ENCODE results near the gene CYBRD1. TPM values are rescaled to one million over a fixed set of nuclear protein-coding genes. Genes with fewer than 3 reads are reported as not detected.

The CYBRD1 gene
- total and polyA plus RNA-seq, 8 donors: 12.2 to 150 (median 45.9) TPM

DNA sequence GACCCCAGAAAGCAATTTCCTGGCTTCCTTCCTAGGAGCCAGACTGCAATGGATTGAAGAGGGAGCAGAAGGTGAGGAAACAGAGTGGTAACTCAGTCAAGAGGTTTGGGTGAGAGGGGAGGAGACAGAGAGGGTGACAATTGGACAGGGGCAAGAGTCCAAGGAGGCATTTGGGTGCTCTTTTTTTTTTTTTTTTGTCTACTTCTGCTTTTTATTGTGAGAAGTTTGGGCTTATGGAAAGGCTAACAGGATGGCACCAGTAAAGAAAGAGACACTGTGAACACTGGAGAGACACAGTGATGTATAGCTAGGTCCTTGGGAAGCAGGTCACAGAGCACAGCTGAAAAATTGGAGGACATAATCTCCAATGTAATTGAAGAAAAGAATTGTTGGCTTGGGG, 25.0 kb downstream of the CYBRD1 start:
- TF ChIP-seq POLR2A (IDR thresholded peaks at IDR 0.05) (no peak), EP300 (IDR thresholded peaks at IDR 0.05) (no peak), POLR2AphosphoS5 (IDR thresholded peaks at IDR 0.05) (no peak)
- TF ChIP-seq, protein P1, sequence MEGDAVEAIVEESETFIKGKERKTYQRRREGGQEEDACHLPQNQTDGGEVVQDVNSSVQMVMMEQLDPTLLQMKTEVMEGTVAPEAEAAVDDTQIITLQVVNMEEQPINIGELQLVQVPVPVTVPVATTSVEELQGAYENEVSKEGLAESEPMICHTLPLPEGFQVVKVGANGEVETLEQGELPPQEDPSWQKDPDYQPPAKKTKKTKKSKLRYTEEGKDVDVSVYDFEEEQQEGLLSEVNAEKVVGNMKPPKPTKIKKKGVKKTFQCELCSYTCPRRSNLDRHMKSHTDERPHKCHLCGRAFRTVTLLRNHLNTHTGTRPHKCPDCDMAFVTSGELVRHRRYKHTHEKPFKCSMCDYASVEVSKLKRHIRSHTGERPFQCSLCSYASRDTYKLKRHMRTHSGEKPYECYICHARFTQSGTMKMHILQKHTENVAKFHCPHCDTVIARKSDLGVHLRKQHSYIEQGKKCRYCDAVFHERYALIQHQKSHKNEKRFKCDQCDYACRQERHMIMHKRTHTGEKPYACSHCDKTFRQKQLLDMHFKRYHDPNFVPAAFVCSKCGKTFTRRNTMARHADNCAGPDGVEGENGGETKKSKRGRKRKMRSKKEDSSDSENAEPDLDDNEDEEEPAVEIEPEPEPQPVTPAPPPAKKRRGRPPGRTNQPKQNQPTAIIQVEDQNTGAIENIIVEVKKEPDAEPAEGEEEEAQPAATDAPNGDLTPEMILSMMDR (IDR thresholded peaks at IDR 0.05): no peak
- H3K27me3 ChIP-seq: no peaks in the 10 kb centered on the region
- peaks cover 5 to 24% (median 21%) of the 10 kb centered on the region in 4 donors for H3K36me3 ChIP-seq
- DNase-seq: no peak
- H3K9me3 ChIP-seq: no peaks in the 10 kb centered on the region
- no peaks in the 10 kb centered on the region for H3K4me1 ChIP-seq
- H3K27ac ChIP-seq: no peak overlapping the region
- intact Hi-C loops (cut with DNase I; ENCODE audit: low total_unique reads): no loop called here
- H3K4me3 ChIP-seq: no peak overlapping the region

DNA sequence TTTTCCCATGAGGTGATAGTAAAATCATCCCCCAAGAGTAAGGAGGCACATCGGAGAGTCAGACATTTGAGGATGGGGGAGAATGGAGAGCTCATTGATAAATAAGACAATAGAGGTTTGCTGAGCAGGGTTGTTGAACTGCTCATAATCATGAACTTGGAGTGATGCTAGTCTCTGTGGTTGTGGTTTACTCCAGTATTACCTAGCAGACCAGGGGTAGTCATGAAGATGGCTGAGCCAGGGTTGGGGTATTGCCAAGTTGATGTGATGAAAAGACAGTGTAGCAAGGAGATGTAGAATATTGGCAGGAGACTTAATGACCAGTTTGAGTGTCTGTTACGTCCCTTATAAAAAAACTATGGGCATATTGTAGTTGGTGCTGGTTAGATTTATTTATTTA, 25.4 kb downstream of the CYBRD1 start:
- whole genome bisulfite sequencing, 5 donors: 92 to 97% (median 95%) methylated on average over 2 of the region's 2 CpGs
- Histone ChIP-seq H3K27ac (no peak overlapping the region), H3K4me3 (no peak overlapping the region), H3K9me3 (no peaks in the 10 kb centered on the region), H3K27me3 (no peaks in the 10 kb centered on the region), H3K36me3 (peaks cover under 1 to 23% (median 16%) of the 10 kb centered on the region in 4 donors), H3K4me1 (no peaks in the 10 kb centered on the region)
- TF ChIP-seq POLR2A (IDR thresholded peaks at IDR 0.05) (no peak), POLR2AphosphoS5 (IDR thresholded peaks at IDR 0.05) (no peak), EP300 (IDR thresholded peaks at IDR 0.05) (no peak)
- TF ChIP-seq, protein P1 (IDR thresholded peaks at IDR 0.05): no peak
- no peak for DNase-seq
- intact Hi-C loops (cut with DNase I; ENCODE audit: low total_unique reads): no loop called here

DNA sequence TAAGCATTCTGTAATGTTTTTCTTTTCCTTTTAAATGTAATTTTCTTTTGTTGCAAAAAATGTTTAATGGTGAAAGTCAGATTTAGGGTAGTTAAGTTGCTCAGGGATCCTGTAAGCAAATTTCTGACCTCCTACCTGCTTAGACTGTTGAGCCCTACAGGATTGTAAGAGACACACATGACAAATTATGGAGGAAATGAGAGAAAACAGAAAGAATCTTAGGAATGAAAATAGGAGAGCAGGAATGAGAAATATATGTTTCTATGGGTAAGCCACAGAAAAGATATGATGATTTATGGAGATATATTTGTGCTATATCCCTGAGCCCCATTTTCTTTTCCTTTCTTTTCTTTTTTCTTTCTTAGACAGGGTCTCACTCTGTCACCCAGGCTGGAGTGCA, 28.3 kb downstream of the CYBRD1 start:
- intact Hi-C loops (cut with DNase I; ENCODE audit: low total_unique reads): no loop called here
- Histone ChIP-seq H3K9me3 (no peaks in the 10 kb centered on the region), H3K36me3 (peaks cover 0 to 36% (median 23%) of the 10 kb centered on the region in 4 donors), H3K4me1 (no peaks in the 10 kb centered on the region), H3K4me3 (no peak overlapping the region), H3K27me3 (no peaks in the 10 kb centered on the region), H3K27ac (no peak overlapping the region)
- no peak for TF ChIP-seq POLR2AphosphoS5 (IDR thresholded peaks at IDR 0.05)
- TF ChIP-seq, protein P1 (IDR thresholded peaks at IDR 0.05): no peak
- TF ChIP-seq POLR2A (IDR thresholded peaks at IDR 0.05): no peak
- TF ChIP-seq EP300 (IDR thresholded peaks at IDR 0.05): no peak
- DNase-seq: no peak

DNA sequence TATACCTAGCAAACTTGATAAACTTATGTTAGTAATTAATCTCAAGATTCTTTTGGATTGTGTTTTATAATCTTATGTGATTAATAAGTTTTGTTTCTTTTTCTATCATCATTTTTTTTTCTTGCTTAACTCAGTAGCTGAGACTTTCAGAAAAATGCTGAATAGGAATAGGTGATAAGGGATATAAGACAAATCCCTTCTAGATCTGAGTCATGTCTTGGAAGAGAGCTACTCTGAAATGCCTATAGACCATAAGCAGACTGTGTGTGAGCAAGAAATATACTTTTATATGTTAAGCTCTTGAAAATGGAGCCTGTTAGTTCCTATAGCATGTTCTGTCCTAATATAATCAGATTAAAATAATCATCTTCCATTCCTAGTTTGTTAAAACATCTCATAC, 29.6 kb downstream of the CYBRD1 start:
- TF ChIP-seq POLR2AphosphoS5 (IDR thresholded peaks at IDR 0.05) (no peak), EP300 (IDR thresholded peaks at IDR 0.05) (no peak), POLR2A (IDR thresholded peaks at IDR 0.05) (no peak)
- TF ChIP-seq, protein P1 (IDR thresholded peaks at IDR 0.05): no peak
- Histone ChIP-seq H3K9me3 (no peaks in the 10 kb centered on the region), H3K4me3 (no peak overlapping the region), H3K4me1 (no peaks in the 10 kb centered on the region), H3K36me3 (peaks cover 0 to 38% (median 33%) of the 10 kb centered on the region in 4 donors), H3K27me3 (no peaks in the 10 kb centered on the region), H3K27ac (no peak overlapping the region)
- intact Hi-C loops (cut with DNase I; ENCODE audit: low total_unique reads): no loop called here
- no peak for DNase-seq
